Neuronal stem cell (in vitro differentiated cells): ENCODE measurements around the gene FKTN.

Source experiments
- DNase-seq: peaks from one replicate; pipeline ENCODE4 v3.0.0-alpha.2; 2013; ENCODE audit warnings: low spot score
- H2AFZ ChIP-seq: one replicate; pipeline ENCODE4 v1.6.1; 2013; ENCODE audit warnings: mild to moderate bottlenecking, low read length, inconsistent platforms
- H2AK5ac ChIP-seq: 2 replicates; pipeline ENCODE4 v1.6.1; 2013; ENCODE audit warnings: low read depth, mild to moderate bottlenecking, inconsistent platforms, low read length, moderate library complexity, mixed read lengths
- H2BK120ac ChIP-seq: 2 replicates; pipeline ENCODE4 v1.6.1; 2013; ENCODE audit warnings: low read depth, mild to moderate bottlenecking, inconsistent platforms, low read length, moderate library complexity, mixed read lengths
- H2BK12ac ChIP-seq: one replicate; pipeline ENCODE4 v1.6.1; 2013; ENCODE audit warnings: low read length, inconsistent platforms
- H2BK15ac ChIP-seq: 2 replicates; pipeline ENCODE4 v1.6.1; 2013; ENCODE audit warnings: mild to moderate bottlenecking, low read length, inconsistent platforms, mixed read lengths
- H2BK5ac ChIP-seq: one replicate; pipeline ENCODE4 v1.6.1; 2013; ENCODE audit warnings: inconsistent platforms, mild to moderate bottlenecking, low read length, moderate library complexity
- H3K14ac ChIP-seq: one replicate; pipeline ENCODE4 v1.6.1; 2013; ENCODE audit warnings: low read length, inconsistent platforms
- H3K18ac ChIP-seq: 2 replicates; pipeline ENCODE4 v1.6.1; 2013; ENCODE audit warnings: low read length, inconsistent platforms
- H3K23ac ChIP-seq: 2 replicates; pipeline ENCODE4 v1.6.1; 2013; ENCODE audit warnings: low read depth, mild to moderate bottlenecking, mixed read lengths, low read length, inconsistent platforms; ENCODE audit not compliant: poor library complexity
- H3K27ac ChIP-seq: replicated peaks from 3 replicates; pipeline ENCODE4 v1.5.1; 2013; ENCODE audit warnings: low read length, inconsistent platforms
- H3K27me3 ChIP-seq, 3 experiments: 2 replicates each; pipeline ENCODE4 v1.6.1; 2013; ENCODE audit warnings: low read length in 3 of 3, mild to moderate bottlenecking in 2 of 3, inconsistent platforms in 1 of 3, low read depth in 1 of 3, mixed read lengths in 1 of 3, moderate library complexity in 1 of 3; ENCODE audit not compliant: control insufficient read depth in 3 of 3, insufficient read depth in 3 of 3
- H3K36me3 ChIP-seq, 2 donors: replicated peaks in 1 of 2; 2 replicates each; pipeline ENCODE4 v1.6.1; 2013; ENCODE audit warnings: low read length in 2 of 2; ENCODE audit not compliant: control insufficient read depth in 2 of 2, insufficient read depth in 2 of 2
- H3K4ac ChIP-seq: 2 replicates; pipeline ENCODE4 v1.6.1; 2013; ENCODE audit warnings: inconsistent platforms, mild to moderate bottlenecking, low read length, moderate library complexity
- H3K4me1 ChIP-seq, 2 donors: 1 replicate in 1 of 2; 2 replicates in 1 of 2; pipeline ENCODE4 v1.6.1; 2013; ENCODE audit warnings: low read length in 2 of 2, low read depth in 1 of 2; ENCODE audit not compliant: control insufficient read depth in 2 of 2, insufficient read depth in 1 of 2
- H3K4me2 ChIP-seq: one replicate; pipeline ENCODE4 v1.6.1; 2013; ENCODE audit warnings: mild to moderate bottlenecking, low read length, inconsistent platforms; ENCODE audit not compliant: insufficient read depth, poor library complexity, severe bottlenecking
- H3K4me3 ChIP-seq, 2 donors: 2 replicates each; pipeline ENCODE4 v1.5.1; 2013; ENCODE audit warnings: low read length in 2 of 2, mild to moderate bottlenecking in 2 of 2, inconsistent platforms in 1 of 2, moderate library complexity in 1 of 2
- H3K79me1 ChIP-seq: one replicate; pipeline ENCODE4 v1.6.1; 2013; ENCODE audit warnings: low read depth, mild to moderate bottlenecking, inconsistent platforms, low read length, moderate library complexity
- H3K9ac ChIP-seq: one replicate; pipeline ENCODE4 v1.6.1; 2013; ENCODE audit warnings: mild to moderate bottlenecking, low read depth, low read length, inconsistent platforms; ENCODE audit not compliant: poor library complexity
- H3K9me3 ChIP-seq, 2 donors: replicated peaks in 1 of 2; 2 replicates each; pipeline versions ENCODE3 to v1.6.1; 2013; ENCODE audit warnings: low read length in 2 of 2, mild to moderate bottlenecking in 2 of 2, inconsistent platforms in 1 of 2, low read depth in 1 of 2, mixed read lengths in 1 of 2, moderate library complexity in 1 of 2; ENCODE audit not compliant: control insufficient read depth in 2 of 2, insufficient read depth in 1 of 2
- H4K8ac ChIP-seq: one replicate; pipeline ENCODE4 v1.6.1; 2013; ENCODE audit warnings: low read depth, mild to moderate bottlenecking, inconsistent platforms, low read length, moderate library complexity
- H4K91ac ChIP-seq: one replicate; pipeline ENCODE4 v1.6.1; 2013; ENCODE audit warnings: low read length, low read depth, mild to moderate bottlenecking, inconsistent platforms; ENCODE audit not compliant: poor library complexity
- whole genome bisulfite sequencing, 2 donors: extraction: QIAGEN DNeasy Blood & Tissue Kit; methylation state at CpG; one replicate each; pipeline ENCODE4 v1.1.7; 2013; ENCODE audit warnings: missing lambda C conversion rate in 2 of 2, mixed read lengths in 1 of 2; ENCODE audit not compliant: insufficient read length in 2 of 2, insufficient replicate concordance in 1 of 2; ENCODE audit errors: extremely low coverage in 2 of 2; 5-methylcytosine and 5-hydroxymethylcytosine counted together

Gene FKTN

DNA sequence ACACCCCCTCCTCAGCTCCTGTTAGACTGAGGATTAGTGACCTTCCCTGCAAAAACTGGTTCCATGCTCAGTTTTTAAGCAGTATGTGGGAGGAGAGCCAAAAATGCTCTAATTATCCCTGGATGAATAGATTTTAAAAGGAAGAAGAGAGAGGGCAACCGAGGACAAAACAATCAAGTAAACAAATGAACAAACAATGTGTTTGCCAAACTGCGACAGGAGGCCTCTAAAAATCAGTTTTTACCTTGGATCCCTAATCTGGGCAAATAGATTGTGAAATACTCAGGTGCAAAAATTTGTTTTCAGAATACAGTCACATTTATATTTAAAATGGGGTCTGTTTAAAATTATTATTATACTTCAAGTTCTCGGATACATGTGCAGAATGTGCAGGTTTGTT is 112.8 kb downstream of the FKTN start:
- no peak overlapping the region for H3K4me2 ChIP-seq
- H2BK12ac ChIP-seq, result no peak overlapping the region
- no peak overlapping the region for H3K27ac ChIP-seq
- H2AK5ac ChIP-seq, result no peak overlapping the region
- H4K91ac ChIP-seq, result no peak overlapping the region
- H3K4me1 ChIP-seq, result peaks cover 2 to 18% of the 10 kb centered on the region in 2 donors
- H3K9me3 ChIP-seq, result no peaks in the 10 kb centered on the region
- H3K79me1 ChIP-seq, result no peaks in the 10 kb centered on the region
- no peak overlapping the region for H4K8ac ChIP-seq
- no peak for DNase-seq
- no peak overlapping the region for H3K23ac ChIP-seq
- WGBS, 2 donors, result no CpG with 5 or more reads among the region's 3 CpGs
- H3K4me3 ChIP-seq, result no peak overlapping the region
- no peak overlapping the region for H2BK120ac ChIP-seq
- no peak overlapping the region for H3K9ac ChIP-seq
- H3K27me3 ChIP-seq, result peaks cover 0 to 3% (median 2%) of the 10 kb centered on the region in 3 experiments
- no peak overlapping the region for H2BK15ac ChIP-seq
- no peak overlapping the region for H2BK5ac ChIP-seq
- H3K18ac ChIP-seq, result no peak overlapping the region
- no peak overlapping the region for H3K14ac ChIP-seq
- H3K4ac ChIP-seq, result no peak overlapping the region
- no peaks in the 10 kb centered on the region for H3K36me3 ChIP-seq
- no peak overlapping the region for H2AFZ ChIP-seq

DNA sequence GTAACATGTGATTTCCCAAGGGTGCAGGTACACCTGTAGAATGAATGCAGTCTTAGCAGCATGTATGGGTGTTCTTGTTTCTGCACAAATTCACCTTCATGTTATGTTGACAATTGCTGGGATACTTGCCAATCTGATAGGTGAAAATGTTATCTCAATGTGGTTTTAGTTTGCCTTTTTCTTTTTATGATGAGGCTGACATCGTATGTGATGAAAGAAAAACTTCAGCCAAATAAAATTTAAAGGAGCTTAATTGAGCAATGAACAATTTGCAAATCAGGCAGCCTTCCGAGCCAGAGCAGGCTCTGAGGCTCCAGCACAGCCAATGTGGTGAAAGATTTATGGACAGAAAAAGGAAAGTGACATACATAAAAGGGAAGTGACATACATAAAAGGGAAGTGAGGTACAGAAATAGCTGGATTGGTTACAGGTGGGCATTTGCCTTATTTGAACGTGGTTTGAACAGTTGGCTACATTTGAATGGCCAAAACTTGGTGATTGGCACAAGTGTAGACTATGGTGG is 114.8 kb downstream of the FKTN start:
- Histone ChIP-seq H3K4ac (no peak overlapping the region), H2AK5ac (no peak overlapping the region), H3K23ac (no peak overlapping the region), H4K8ac (no peak overlapping the region), H3K27me3 (peaks cover 0 to 3% (median 2%) of the 10 kb centered on the region in 3 experiments), H3K9ac (no peak overlapping the region), H4K91ac (no peak overlapping the region), H2BK12ac (no peak overlapping the region), H3K36me3 (no peaks in the 10 kb centered on the region), H2BK120ac (no peak overlapping the region), H3K4me2 (no peak overlapping the region), H3K79me1 (no peaks in the 10 kb centered on the region), H3K4me1 (peaks cover 9 to 16% of the 10 kb centered on the region in 2 donors), H2BK15ac (no peak overlapping the region), H3K4me3 (no peak overlapping the region), H3K27ac (no peak overlapping the region), H3K18ac (no peak overlapping the region), H2BK5ac (no peak overlapping the region), H3K14ac (no peak overlapping the region), H3K9me3 (no peaks in the 10 kb centered on the region), H2AFZ (no peak overlapping the region)
- DNase-seq, result no peak
- WGBS, 2 donors, result no CpG with 5 or more reads among the region's 3 CpGs

DNA sequence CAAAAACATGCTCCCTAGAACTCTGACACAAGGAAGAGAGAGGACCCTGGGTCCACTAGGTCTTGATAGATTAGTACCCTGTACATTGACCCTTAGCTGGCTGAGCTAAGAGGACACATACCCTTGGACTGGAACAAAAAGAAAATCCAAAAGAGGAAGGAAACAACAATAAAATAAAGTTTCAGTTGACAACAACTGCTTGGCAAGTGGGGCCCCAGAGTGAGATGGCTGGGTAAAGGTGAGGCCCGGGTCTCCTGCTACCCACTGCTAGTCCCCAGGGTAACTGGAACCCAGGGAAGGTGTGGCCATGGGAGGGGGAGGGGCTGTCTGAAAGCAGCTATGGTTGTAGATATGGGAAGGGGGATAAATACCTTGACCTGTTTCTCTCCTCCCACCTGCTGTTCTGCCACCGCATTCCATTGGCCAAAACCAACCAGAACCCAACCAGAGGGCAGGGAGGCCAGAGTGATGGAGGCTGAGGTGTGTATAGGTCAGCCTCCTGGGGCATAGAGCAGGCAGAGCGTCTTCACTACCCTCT is 116.0 kb downstream of the FKTN start:
- no peak for DNase-seq
- no peak overlapping the region for H2BK12ac ChIP-seq
- H2AFZ ChIP-seq, result no peak overlapping the region
- H2AK5ac ChIP-seq, result no peak overlapping the region
- no peak overlapping the region for H2BK5ac ChIP-seq
- H3K9ac ChIP-seq, result no peak overlapping the region
- no peak overlapping the region for H3K4me3 ChIP-seq
- H2BK15ac ChIP-seq, result no peak overlapping the region
- no peak overlapping the region for H3K23ac ChIP-seq
- H3K4ac ChIP-seq, result no peak overlapping the region
- no peak overlapping the region for H2BK120ac ChIP-seq
- H3K4me1 ChIP-seq, result peaks cover 7 to 24% of the 10 kb centered on the region in 2 donors
- no peak overlapping the region for H3K18ac ChIP-seq
- H3K36me3 ChIP-seq, result no peaks in the 10 kb centered on the region
- no peaks in the 10 kb centered on the region for H3K79me1 ChIP-seq
- peaks cover 0 to 3% (median 2%) of the 10 kb centered on the region in 3 experiments for H3K27me3 ChIP-seq
- no peak overlapping the region for H3K4me2 ChIP-seq
- H4K8ac ChIP-seq, result no peak overlapping the region
- no peak overlapping the region for H4K91ac ChIP-seq
- H3K27ac ChIP-seq, result no peak overlapping the region
- H3K14ac ChIP-seq, result no peak overlapping the region
- no peaks in the 10 kb centered on the region for H3K9me3 ChIP-seq
- no CpG with 5 or more reads among the region's 3 CpGs for WGBS, 2 donors

DNA sequence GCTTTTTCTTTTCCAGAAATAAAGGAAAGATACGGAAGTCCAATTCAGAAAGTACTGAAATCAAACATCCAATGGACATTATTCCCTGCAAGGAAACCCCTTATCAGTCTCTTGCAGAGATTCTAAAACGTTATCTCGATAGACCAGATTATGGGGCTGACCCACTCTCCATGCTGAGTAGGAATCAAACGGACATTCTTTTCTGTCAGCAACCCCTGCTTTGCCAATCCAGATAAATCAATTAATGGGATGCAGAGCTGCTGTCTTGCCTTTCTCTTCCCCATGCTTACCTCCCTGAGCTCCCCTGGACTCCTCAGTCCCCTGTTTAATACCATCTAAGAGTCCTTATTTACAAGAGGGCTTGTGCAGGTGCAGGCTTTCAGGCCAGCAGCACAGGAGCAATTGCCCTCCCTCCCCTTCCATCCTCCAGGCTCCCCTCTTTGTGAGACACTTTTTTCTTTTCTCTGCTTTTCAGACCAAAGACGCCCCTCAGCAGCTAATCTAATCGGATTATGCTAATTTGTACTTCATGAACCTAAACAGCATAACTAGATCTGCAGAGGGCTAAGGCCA is 118.5 kb downstream of the FKTN start:
- H3K18ac ChIP-seq, result no peak overlapping the region
- H3K27me3 ChIP-seq, result peaks cover 0 to 2% (median 0%) of the 10 kb centered on the region in 3 experiments
- no peak overlapping the region for H3K4ac ChIP-seq
- H2BK12ac ChIP-seq, result no peak overlapping the region
- no peak overlapping the region for H2BK15ac ChIP-seq
- H3K4me2 ChIP-seq, result no peak overlapping the region
- H2BK5ac ChIP-seq, result no peak overlapping the region
- peak; percentile 88 for DNase-seq
- H3K14ac ChIP-seq, result no peak overlapping the region
- peaks cover 7 to 14% of the 10 kb centered on the region in 2 donors for H3K4me1 ChIP-seq
- H4K8ac ChIP-seq, result no peak overlapping the region
- H3K9ac ChIP-seq, result no peak overlapping the region
- no peaks in the 10 kb centered on the region for H3K9me3 ChIP-seq
- H3K27ac ChIP-seq, result peak overlapping the region; percentile 23
- H3K79me1 ChIP-seq, result no peaks in the 10 kb centered on the region
- WGBS, 2 donors, result no CpG with 5 or more reads among the region's 6 CpGs
- no peak overlapping the region for H2AK5ac ChIP-seq
- no peak overlapping the region for H3K23ac ChIP-seq
- H2BK120ac ChIP-seq, result no peak overlapping the region
- peak overlapping the region; percentile 41 for H2AFZ ChIP-seq
- H3K4me3 ChIP-seq, result no peak overlapping the region
- no peak overlapping the region for H4K91ac ChIP-seq
- H3K36me3 ChIP-seq, result no peaks in the 10 kb centered on the region
